GM23248 (cell line): Measurements from ENCODE around the gene EEF1A2.

Experiments used
- EZH2 ChIP-seq: fragments of 200-600 bp; sonication (generic); IDR thresholded peaks from 2 replicates; pipeline ENCODE4 v1.6.1; 2018; ENCODE audit warnings: antibody characterized with exemption, mild to moderate bottlenecking; ENCODE audit not compliant: insufficient read depth, poor library complexity, severe bottlenecking
- EZH2phosphoT487 ChIP-seq: fragments of 200-600 bp; sonication (generic); IDR thresholded peaks from 2 replicates; pipeline ENCODE4 v1.6.1; 2018; ENCODE audit warnings: antibody characterized with exemption, moderate library complexity, mild to moderate bottlenecking, low read depth; ENCODE audit not compliant: insufficient read depth

- TF ChIP-seq EZH2phosphoT487 (no peak), EZH2 (no peak)
Measured at GRCh38 chr20:63498960-63499337, at the start of gene EEF1A2.
